ENCODE results near the gene MED29. TPM values are rescaled to one million over a fixed set of nuclear protein-coding genes. Genes with fewer than 3 reads are reported as not detected.
"Not testable (repeated sequence)": the region's sequence is repeated elsewhere in the genome, so short reads cannot be mapped to it uniquely, and the experiment has no call there.

The MED29 gene
- total RNA-seq, 1 donor from 2014 or later, result 13.7 TPM

DNA sequence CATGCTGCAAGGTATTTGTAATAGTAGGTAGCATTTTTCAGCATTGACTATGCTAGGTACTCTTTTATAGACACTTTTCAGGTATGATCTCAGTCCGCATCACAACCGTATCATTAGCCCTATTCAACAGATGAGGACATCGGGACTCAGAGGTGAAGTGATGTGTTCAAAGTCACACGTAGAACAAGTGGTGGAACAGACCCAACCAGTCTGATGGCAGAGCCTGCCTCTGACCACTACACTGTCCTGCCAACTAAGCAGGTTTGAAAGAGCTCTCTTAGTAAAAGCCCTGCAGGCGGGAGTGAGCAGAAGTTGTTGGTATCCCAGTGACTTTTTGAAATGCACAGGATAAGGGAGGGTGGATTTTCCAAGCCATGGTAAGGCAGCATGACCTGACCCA lies 20.4 kb upstream of the MED29 start:
- no peak for DNase-seq (ENCODE audit: low spot score)

DNA sequence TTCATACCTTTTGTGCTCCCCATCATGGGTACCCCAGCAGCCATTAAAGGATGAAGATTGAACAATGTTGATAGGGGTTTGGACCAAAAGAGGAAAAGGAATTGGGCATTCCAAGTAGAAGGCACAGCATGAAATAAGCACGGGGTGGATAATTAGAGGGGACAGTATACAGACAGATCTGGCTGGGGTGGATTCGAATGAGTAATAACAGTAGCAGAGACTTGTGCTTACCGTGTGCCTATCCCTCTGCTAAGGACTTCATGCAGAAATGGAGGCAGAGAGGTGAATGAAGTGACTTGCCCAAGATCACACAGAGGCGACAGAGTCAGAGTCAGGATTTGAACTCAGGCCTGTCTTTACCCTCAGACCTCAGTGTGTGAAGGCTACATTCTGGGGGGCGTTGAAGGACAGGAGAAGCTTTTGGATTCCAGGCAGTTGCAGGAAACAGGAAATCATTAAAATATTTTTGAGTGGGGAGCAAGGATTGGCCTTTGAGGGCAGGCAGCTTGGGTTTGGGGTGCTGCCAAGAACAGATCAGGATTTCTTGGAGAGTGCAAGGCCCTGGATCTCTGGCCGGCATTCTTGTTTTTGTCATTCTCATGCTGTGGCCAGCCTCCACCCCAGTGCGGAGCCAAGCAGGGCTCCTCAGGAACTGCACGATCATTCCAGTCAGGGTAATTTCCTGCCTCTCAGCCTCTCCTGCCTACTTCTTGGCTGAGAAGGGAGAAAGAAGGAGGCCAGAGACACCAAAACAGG lies 19.0 kb upstream of the MED29 start:
- DNase-seq (ENCODE audit: low spot score), result peak; percentile 96

DNA sequence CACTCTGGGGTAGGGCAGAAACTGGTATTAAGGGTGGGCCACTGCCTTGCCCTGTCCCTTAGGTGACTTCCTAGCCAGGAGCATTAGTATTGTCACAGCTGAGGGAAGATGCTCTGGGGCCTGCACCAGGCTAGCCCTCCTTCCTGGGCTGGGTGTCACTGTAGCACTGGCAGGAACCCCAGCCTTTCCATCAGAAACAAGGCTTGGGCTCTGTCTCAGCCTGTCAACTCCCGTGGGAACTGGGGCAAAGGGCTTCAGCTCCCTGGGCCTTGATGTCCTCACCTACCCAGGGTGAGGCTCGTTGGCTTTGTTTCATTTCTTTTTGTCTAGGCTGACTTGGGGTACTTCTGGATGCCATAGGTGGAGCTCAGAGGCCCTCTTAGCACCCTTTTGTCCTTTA lies 18.2 kb upstream of the MED29 start:
- DNase-seq (ENCODE audit: low spot score), result no peak

DNA sequence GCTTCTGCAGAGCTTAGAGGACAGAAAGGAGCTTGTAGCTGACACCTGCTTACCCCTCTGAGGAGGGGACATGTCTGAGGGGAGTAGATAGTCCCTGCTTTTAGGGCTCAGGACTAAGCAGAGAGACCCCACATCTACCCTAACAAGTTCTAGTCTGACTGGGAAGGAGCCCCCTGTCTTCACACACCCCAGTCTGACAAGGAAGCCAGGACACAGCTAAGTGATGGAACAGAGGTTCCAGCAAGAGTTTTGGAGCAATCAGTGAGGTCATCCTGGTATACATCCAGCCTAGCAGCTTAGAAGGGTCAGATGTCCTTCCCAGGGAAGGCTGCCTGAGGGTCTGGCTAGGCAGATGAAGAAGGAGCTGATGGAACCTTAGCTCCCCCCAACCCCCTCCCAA lies 15.2 kb upstream of the MED29 start:
- DNase-seq (ENCODE audit: low spot score), result no peak

DNA sequence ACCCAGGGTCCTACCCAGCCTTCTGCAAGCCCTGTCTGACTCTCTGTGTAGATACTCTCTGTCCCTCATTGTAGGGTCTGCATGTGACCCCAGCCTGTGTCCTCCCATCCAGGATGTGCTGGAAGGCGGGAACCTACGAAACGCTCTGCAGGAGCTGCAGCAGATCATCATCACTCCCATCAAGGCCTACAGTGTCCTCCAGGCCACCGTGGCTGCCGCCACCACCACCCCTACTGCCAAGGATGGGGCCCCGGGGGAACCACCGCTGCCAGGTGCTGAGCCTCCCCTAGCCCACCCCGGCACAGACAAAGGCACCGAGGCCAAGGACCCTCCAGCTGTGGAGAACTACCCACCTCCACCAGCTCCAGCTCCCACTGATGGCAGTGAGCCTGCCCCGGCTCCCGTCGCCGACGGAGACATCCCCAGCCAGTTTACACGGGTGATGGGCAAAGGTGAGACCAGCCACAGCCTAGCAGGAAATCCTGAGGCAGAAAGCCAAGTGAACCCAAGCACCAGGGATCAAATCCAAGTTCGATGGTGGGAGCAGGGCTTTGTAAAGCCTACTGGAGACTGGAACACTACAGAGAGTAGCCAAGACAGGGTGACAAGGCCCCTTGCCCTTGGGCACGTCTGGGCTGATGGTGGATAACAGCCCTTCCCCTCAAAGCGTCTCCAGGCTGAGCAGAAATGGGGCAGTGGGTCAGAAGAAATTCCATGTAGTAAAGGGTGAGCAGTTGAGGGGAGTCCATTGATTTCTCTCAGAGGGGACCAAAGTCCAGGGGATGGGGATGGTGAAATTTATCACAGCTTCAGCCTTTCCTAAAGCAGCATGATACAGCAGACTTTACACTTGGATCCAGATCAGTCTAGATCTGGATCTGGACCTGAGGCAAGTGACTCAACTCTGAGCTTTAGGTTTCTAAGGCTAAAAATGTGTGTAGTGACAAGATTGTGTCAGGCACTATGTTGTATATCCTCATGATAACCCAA lies 13.5 kb upstream of the MED29 start:
- DNase-seq (ENCODE audit: low spot score), result no peak

DNA sequence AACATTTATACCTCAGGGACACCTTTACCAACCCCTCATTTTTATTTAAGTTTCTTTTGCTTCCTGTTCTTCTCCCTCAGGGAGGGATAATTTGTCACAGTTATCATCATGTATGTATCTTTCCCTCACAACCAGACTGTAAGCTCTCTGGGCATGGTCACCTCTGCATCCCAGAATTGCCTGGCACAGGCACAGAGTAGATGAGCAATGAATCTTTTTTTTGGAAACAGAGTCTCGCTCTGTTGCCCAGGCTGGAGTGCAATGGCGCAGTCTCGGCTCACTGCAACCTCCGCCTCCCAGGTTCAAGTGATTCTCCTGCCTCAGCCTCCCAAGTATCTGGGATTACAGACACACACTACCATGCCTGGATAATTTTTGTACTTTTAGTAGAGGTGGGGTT lies 11.8 kb upstream of the MED29 start:
- not testable (repeated sequence) for DNase-seq (ENCODE audit: low spot score)

DNA sequence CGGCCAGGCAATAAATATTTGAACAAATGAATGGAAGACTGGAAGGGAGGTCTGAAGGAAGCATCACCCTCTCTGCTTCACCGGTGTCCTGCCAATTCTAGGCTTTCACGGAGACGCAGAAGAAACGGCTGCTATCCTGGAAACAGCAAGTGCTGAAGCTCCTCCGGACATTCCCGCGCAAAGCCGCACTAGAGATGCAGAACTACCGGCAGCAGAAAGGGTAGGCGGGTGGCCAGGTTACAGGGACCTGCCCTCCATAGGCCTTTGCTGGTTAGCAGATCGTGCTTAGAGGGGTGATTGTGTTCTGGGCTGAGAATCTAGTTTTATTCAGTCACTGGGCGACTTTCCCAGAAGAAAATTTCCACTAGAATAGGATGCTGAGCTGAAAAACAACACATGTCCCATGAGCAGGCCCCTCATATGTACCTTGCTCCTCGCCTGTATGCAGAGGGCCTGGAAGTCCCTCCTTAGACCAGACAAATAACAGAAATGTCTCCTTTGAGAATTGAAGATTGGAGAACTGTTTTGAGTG lies 11.2 kb upstream of the MED29 start:
- DNase-seq (ENCODE audit: low spot score), result no peak

DNA sequence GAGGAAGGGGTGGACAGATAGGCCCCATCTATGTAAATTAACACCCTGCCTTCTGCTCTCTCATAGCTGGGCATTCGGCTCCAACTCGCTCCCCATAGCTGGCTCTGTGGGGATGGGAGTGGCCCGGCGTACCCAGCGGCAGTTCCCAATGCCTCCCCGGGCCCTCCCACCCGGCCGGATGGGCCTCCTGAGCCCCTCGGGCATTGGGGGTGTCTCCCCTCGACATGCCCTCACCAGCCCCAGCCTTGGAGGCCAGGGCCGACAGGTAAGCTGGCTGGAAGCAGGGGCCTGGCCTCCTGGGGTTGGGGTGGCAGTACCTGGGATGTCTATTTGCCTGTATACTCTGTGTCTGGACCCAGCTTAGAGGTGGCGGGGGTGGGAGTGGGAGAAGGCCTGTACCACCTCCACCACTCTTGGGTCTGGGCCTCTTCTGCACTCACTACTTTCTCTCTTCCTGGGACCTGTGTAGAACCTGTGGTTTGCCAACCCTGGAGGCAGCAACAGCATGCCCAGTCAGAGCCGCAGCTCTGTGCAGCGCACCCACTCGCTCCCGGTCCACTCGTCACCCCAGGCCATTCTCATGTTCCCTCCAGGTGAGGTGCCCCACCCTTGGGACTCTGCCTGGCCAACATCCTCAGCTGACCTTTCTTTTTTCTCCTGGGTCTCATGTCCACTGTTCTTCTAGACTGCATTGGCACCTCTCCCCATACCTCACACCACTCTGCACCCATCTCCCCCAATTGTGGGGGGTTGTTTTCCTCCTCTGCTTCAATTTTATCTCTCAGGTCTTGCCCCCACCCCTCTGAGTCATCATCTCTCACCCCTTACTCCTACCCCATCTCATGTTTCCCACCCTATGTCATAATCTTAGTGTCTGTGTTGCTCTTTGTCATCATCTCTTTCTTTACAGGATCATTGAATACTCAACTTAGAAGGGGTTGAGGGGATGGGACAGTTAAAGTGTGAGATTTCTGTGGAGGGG lies 10.4 kb upstream of the MED29 start:
- DNase-seq (ENCODE audit: low spot score), result no peak

DNA sequence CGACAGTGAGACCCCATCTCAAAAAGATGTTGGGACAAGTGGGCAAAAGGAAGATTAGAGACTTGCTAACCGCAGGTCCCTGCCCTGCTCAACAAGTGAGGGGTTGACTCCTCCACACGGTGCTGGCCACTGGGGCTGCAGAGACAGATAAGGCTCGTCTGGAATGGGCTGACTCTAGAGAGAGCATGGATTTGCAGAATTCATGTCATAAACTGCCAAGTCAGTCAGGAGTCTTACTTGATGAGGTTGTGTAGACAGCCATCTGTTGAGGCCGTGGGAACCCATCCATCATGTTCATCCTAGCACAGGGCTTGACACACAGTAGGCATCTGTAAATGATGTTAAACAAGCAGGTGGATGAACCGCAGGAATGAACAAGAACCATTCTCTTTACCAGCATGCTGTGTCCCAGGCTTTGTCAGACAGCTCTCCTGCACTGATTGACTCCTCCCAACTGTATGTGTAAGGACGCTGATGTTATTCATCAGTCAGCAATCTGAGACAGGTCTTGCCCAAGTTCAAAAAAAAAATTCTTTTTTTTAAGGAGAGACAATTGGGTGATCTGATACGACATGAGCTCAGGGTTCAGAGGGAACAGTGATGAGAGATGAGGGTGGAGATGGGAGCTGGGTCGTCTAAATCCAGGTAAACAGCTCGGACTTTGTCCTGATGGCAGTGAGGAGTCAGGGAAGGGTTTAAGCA lies 9.1 kb upstream of the MED29 start:
- no peak for DNase-seq (ENCODE audit: low spot score)

DNA sequence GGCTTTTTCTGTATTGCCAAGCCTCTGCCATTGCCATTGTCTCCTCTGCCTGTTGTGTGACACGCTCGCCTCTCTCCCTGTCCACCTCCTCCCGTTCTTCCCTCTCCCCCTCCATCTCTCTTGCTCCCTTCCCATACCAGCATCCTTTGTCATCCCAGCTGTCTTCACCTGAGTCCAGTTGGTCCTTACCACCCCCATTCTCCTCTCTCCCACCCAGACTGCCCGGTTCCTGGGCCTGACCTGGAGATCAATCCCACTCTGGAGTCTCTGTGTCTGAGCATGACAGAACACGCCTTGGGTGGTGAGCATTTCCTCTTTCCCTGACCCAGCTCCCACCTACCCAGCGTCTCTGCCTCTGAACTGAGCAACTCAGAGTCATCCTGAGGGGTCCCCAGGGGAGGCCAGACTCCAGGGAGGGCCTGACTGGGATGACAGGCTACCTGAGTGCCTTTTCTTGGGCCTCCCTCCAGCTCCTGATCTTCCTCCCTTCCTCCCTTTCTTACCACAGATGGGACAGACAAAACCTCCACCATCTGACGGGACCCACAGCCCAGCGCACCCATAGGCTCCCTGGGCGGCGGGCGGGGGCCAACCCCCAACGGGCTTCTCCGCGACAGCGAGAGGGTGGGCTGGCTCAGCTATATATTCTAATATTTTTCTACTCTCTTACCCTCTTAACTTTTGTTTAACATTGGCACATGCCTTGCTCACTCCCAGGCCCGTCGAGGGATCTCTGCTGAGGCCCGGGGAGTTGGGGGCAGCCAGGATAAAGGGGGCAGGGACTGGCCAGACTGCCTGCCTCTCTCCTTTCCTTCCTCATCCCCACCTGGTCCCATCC lies 8.0 kb upstream of the MED29 start:
- no peak for DNase-seq (ENCODE audit: low spot score)

DNA sequence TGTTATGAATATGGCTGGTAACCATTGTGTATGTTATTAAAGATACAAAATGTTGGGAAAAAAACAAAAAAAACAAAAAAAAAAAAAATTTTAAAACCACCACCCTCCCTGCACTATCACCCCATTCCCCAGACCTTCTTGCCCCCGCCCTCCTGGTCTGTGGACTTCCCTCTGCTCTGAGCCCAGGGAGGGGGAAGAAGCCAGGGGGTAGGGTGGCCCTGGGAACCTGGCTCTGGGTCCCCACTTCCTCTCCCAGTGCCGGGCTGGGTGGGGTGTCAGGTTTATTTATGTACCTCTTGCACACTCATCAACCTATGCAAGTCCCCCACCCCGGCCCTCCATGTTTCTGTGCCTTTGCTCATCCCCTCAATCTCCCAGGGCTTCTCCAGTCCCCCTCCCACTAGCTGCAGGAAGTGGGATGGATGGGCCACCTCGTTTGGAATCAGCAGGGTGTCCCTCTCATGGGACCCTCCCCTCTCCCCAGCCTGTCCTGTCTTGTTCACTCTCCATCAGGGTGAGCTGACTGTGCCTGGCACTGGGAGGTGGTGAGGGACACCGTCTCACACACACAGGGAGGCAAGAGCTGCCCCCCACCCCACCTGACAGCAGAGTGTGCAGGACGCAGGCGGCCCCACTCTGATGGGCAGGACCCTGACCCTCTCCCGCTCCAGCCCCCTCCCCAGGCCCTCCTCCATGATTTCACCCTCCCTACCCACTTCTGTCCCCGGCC lies 6.2 kb upstream of the MED29 start:
- DNase-seq (ENCODE audit: low spot score), result no peak

DNA sequence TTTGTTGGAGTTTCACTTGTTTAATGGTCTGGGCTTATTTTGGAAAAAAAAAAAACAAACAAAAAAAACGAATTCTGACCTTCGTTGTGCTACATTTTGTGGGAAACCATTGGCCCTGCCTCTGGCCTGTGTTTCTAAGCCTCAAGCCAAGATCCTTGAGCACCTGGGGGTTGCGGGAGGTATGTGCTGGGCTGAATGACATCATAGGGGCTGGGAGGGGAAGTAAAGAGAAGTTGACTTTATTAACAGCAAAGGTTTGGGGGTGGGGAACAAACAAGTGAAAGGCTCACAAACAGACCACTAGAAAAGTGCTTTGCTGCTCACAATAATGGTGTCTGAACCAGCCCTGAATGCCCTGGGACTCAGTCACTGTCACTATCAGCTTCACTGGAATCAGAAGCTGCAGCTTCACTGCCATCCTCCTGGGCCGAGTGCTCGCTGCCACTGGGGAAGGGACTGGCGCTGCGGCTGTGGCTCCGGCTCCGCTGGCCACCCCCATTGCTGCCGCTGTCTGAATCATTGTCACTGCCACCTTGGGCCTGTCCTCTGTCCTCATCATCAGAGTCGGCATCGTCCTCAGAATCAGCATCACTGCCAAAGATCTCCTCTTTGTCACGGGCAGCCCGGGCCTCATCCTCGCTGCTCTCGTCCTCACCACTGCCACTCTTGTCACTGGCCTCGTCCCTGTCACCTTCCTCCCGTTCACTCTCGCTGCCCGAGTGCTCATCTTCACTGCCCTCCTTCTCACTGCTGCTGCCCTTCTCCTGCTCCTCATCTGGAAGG lies 5.4 kb upstream of the MED29 start:
- DNase-seq (ENCODE audit: low spot score), result no peak

DNA sequence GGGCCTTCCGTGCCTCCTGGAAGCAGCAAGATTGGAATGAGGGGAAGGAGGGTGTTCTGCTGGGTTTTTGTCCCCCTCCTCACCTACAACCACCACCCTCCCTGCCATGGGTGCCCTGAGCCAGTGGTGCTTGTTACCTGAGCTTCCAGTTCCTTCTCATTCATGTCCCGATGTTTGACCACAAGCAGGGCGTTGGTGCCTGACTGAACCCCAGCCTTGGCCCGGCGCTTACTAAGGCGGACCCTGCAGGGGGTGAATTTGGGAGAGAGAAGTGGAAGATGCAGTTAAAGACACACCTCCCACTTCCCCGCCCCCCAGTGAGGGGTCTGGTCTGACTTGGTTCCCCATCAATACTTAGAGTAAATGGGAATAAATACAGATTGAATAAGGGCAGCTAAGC lies 4.6 kb upstream of the MED29 start:
- no peak for DNase-seq (ENCODE audit: low spot score)

DNA sequence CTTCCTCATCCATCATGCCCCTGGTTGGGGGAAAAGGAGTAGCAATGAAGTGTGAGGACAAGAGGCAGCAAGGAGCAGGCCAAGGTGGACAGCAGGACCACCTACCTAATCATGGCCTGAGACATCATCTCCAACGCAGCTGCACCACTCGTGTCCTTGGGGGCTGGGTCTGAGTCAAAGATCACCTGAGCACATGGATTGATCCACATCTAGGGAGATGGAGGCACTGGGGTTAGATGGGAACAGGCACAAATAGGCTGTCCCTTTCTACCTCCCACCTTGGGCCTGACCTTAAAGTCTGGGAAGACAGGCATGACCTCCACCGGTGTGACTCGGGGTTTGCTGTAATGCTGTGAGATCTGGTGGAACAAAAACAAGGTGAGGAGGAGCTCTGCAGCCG lies 2.5 kb upstream of the MED29 start:
- DNase-seq (ENCODE audit: low spot score), result no peak

DNA sequence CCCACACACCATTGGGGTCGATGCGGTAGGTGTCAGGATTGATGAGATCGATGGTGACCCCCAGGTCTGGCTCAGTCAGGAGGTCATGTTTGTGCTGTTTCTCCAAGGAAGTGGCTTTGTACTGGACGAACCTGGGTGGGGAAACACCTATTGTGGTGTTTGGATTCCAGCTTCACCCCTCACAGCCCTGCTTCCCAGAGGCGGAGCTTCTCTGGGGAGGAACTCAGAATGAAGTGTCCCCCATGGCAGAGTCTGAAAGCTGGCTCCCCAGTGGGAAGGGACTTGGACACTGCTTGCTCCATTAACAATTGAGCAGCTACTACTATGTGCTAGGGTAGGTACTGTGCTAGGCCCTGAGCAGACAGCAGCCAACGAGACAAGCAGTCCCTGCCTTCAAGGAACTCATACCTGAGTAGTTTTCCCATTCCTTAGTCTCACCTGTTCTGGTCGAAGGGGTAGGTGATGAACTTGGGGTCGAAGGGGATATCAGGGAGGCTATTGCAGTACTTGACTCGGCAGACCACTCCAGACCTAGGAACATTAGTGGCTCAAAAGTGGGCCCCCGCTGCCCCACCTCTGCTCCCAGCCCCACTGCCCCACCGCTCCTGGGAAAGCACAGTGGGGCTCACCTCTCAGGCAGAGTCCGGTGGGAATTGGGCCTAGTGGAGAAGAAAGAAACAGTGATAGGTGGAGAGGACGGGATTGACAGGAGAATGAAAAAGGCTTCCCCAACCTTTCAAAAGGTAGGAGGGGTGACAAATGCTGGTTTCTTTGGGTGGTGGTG lies 1.4 kb upstream of the MED29 start:
- DNase-seq (ENCODE audit: low spot score), result no peak

DNA sequence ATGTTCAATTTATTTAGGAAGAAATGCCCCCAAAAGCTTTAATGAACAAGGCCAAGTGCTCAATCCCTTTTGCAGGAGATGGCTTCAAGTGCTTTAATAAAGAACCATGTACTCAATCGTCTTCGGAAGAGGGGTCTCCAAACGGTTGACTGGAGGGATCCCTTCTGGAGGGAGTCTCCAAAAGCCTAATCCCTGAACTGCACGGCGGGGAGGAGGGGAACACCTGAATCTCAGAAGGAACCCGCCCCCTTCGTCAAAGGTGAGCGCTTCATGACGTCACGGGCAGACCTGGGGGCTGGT lies 777 bp upstream of the MED29 start:
- no peak for DNase-seq (ENCODE audit: low spot score)
